KMS-11 (cell line): ENCODE results near the gene ANAPC5.

Experiments
- H2AFZ ChIP-seq: fragments of 200-600 bp; sonication (generic); 2 replicates; pipeline ENCODE4 v1.6.1; 2016; ENCODE audit warnings: antibody characterized with exemption, mixed run types, low read depth
- H3K27ac ChIP-seq: fragments of 200-600 bp; sonication (generic); 2 replicates; pipeline ENCODE4 v1.6.1; 2016; ENCODE audit warnings: mild to moderate bottlenecking, mixed run types
- H3K27me3 ChIP-seq: fragments of 200-600 bp; sonication (generic); 2 replicates; pipeline ENCODE4 v1.6.1; 2017; ENCODE audit warnings: mild to moderate bottlenecking, low read depth, mixed run types, moderate library complexity; ENCODE audit not compliant: insufficient read depth
- H3K36me3 ChIP-seq: fragments of 200-600 bp; sonication (generic); 2 replicates; pipeline ENCODE4 v1.6.1; 2017; ENCODE audit warnings: mild to moderate bottlenecking, mixed run types; ENCODE audit not compliant: insufficient read depth
- H3K4me1 ChIP-seq: fragments of 200-600 bp; sonication (generic); 2 replicates; pipeline ENCODE4 v1.6.1; 2016; ENCODE audit warnings: mild to moderate bottlenecking, low read depth, mixed run types; ENCODE audit not compliant: poor library complexity, severe bottlenecking
- H3K4me2 ChIP-seq: fragments of 200-600 bp; sonication (generic); 2 replicates; pipeline ENCODE4 v1.7.0; 2016; ENCODE audit warnings: mild to moderate bottlenecking, mixed run types
- H3K4me3 ChIP-seq: fragments of 200-600 bp; sonication (generic); IDR thresholded peaks from 2 replicates; pipeline ENCODE4 v1.6.1; 2017; ENCODE audit warnings: low read depth, low read length, mixed read lengths; ENCODE audit not compliant: insufficient read depth
- H3K79me2 ChIP-seq: fragments of 200-600 bp; sonication (generic); 2 replicates; pipeline ENCODE4 v1.6.1; 2016; ENCODE audit warnings: low read depth, mixed run types; ENCODE audit not compliant: insufficient read depth
- H3K9ac ChIP-seq: fragments of 200-600 bp; sonication (generic); 2 replicates; pipeline ENCODE4 v1.6.1; 2016; ENCODE audit warnings: mild to moderate bottlenecking, mixed run types
- H4K20me1 ChIP-seq: fragments of 200-600 bp; sonication (generic); 2 replicates; pipeline ENCODE4 v1.6.1; 2016; ENCODE audit warnings: mild to moderate bottlenecking, mixed run types; ENCODE audit not compliant: insufficient read depth
- CTCF ChIP-seq: fragments of 200-600 bp; sonication (generic); conservative IDR thresholded peaks from 2 replicates; pipeline ENCODE4 v1.6.1; 2017; ENCODE audit warnings: low read depth, mild to moderate bottlenecking, antibody characterized with exemption, low read length, moderate library complexity, mixed read lengths

ANAPC5 gene

GRCh38 chr12:121351820-121352681 is at the start of gene ANAPC5:
ANAPC5 (minus strand) TSS chr12:121352411; CDS start chr12:121352340, 71 bp downstream.
- Histone ChIP-seq H3K27me3 (no peaks in the 10 kb centered on the region), H3K4me1 (peaks cover 6% of the 10 kb centered on the region), H3K4me3 (no peak within 1 kb of the TSS), H3K27ac (peak within 1 kb of the TSS; percentile 83), H3K9ac (peak within 1 kb of the TSS; percentile 83), H3K79me2 (peaks cover 44% of the 10 kb centered on the region), H3K4me2 (peak within 1 kb of the TSS; percentile 62), H2AFZ (peak within 1 kb of the TSS; percentile 83), H4K20me1 (no peaks in the 10 kb centered on the region), H3K36me3 (no peaks in the 10 kb centered on the region)
- TF ChIP-seq CTCF: no peak

- no peak overlapping the region for H3K4me3 ChIP-seq
- H3K36me3 ChIP-seq: no peaks in the 10 kb centered on the region
- H3K9ac ChIP-seq: peak overlapping the region; percentile 79
- H3K4me1 ChIP-seq: peaks cover 27% of the 10 kb centered on the region
- TF ChIP-seq CTCF: no peak
- peak overlapping the region; percentile 67 for H3K27ac ChIP-seq
- no peaks in the 10 kb centered on the region for H3K27me3 ChIP-seq
- peak overlapping the region; percentile 36; the same call in 1 of the 2 replicates for H2AFZ ChIP-seq
- peak overlapping the region; percentile 87 for H3K4me2 ChIP-seq
- H3K79me2 ChIP-seq: peaks cover 37% of the 10 kb centered on the region
- H4K20me1 ChIP-seq: no peaks in the 10 kb centered on the region
Measured at GRCh38 chr12:121400332-121401139, 48.3 kb upstream of the ANAPC5 start.

- peaks cover 37% of the 10 kb centered on the region for H3K79me2 ChIP-seq
- H3K27ac ChIP-seq: peak within 1 kb of the TSS; percentile 67
- H3K36me3 ChIP-seq: no peaks in the 10 kb centered on the region
- H3K4me3 ChIP-seq: no peak within 1 kb of the TSS
- peak within 1 kb of the TSS; percentile 36; the same call in 1 of the 2 replicates for H2AFZ ChIP-seq
- no peak for TF ChIP-seq CTCF
- H3K4me1 ChIP-seq: peaks cover 27% of the 10 kb centered on the region
- no peaks in the 10 kb centered on the region for H4K20me1 ChIP-seq
- no peaks in the 10 kb centered on the region for H3K27me3 ChIP-seq
- H3K4me2 ChIP-seq: peak within 1 kb of the TSS; percentile 87
- H3K9ac ChIP-seq: peak within 1 kb of the TSS; percentile 79
Measured at GRCh38 chr12:121399391-121400331, 47.5 kb upstream of the ANAPC5 start, which contains the start of gene RNF34. RNF34 (plus strand) TSS chr12:121400118; CDS start chr12:121400213, 95 bp downstream.

- H3K4me2 ChIP-seq: peak overlapping the region; percentile 43; the same call in 1 of the 2 replicates
- TF ChIP-seq CTCF: no peak
- no peak overlapping the region for H3K4me3 ChIP-seq
Measured at GRCh38 chr12:121398355-121398754, 46.1 kb upstream of the ANAPC5 start.

More at GRCh38 chr12:121398355-121398754, 46.1 kb upstream of the ANAPC5 start:
- no peak overlapping the region for H2AFZ ChIP-seq
- peaks cover 27% of the 10 kb centered on the region for H3K4me1 ChIP-seq
- H3K27ac ChIP-seq: no peak overlapping the region
- H3K36me3 ChIP-seq: no peaks in the 10 kb centered on the region
- peaks cover 31% of the 10 kb centered on the region for H3K79me2 ChIP-seq
- H3K9ac ChIP-seq: no peak overlapping the region
- H3K27me3 ChIP-seq: no peaks in the 10 kb centered on the region
- H4K20me1 ChIP-seq: no peaks in the 10 kb centered on the region
